ENCODE data around the gene PMIS2.
A peak's percentile ranks its signal among the peaks of the same experiment; 100 is the strongest.

The PMIS2 gene

GRCh38 chr19:35555301-35556005, 30.5 kb upstream of the PMIS2 start:
- H3K27ac ChIP-seq, result no peak overlapping the region
- H3K4me3 ChIP-seq, result no peak overlapping the region

DNA sequence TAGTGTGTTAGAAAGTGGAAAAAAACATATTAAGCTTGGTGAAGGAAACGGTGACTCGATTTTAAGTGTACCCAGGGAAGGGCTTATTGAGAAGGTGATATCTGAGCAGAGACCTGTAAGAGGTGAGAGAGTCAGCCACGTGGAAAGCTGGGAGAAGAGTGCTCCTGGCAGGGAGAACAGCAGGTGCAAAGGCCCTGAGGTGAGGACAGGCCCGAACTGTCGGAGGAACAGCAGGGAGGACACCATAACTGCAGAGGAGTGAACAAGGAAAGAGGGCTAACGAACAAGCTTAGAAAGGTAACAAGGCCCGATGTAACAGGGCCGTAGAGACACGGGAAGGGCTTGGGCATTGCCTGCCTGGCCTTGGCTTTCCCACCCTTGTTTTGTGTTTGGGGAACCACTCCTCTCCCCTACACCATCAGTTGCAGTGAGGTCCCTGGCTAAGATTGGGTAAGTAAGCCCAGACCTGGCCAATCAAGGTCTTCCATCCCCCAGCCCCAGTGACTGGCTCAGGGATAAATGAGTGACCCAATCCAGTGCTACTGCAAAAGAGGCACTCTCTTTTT, 29.9 kb upstream of the PMIS2 start:
- Histone ChIP-seq H3K27ac (no peak overlapping the region), H3K4me3 (no peak overlapping the region)

DNA sequence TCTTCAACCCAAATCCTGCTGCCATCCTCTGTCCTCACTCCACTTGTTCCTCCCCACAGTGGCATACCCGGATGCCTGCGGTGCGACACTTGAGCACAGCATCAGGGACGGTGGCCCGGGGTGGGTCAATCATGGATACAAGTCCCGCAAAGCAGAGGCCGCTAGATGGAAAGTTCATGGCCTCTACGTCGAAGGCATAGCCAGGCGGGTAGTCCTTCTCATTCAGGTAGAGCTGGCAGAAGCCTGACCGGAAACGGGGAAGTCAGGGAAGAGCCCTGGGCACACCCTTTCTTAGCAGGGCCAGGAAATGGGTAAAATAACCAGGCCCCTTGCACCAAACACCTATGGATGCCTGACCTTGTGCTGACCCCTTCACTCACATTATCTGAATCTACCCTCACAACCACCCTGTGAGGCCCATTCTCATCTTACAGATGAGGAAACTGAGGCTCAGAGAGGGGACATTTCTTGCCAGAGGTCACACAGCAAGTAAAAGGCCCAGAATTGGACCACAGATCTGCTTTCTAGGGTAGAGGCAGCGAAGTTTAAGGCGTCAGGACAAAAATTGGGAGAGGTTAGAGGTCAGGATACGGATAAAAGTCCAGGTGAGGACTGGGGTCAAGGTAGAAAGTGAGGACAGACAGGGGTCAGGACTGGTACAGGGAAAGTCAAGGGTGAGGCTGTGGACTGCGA, 29.0 kb upstream of the PMIS2 start:
- no peak overlapping the region for H3K4me3 ChIP-seq

DNA sequence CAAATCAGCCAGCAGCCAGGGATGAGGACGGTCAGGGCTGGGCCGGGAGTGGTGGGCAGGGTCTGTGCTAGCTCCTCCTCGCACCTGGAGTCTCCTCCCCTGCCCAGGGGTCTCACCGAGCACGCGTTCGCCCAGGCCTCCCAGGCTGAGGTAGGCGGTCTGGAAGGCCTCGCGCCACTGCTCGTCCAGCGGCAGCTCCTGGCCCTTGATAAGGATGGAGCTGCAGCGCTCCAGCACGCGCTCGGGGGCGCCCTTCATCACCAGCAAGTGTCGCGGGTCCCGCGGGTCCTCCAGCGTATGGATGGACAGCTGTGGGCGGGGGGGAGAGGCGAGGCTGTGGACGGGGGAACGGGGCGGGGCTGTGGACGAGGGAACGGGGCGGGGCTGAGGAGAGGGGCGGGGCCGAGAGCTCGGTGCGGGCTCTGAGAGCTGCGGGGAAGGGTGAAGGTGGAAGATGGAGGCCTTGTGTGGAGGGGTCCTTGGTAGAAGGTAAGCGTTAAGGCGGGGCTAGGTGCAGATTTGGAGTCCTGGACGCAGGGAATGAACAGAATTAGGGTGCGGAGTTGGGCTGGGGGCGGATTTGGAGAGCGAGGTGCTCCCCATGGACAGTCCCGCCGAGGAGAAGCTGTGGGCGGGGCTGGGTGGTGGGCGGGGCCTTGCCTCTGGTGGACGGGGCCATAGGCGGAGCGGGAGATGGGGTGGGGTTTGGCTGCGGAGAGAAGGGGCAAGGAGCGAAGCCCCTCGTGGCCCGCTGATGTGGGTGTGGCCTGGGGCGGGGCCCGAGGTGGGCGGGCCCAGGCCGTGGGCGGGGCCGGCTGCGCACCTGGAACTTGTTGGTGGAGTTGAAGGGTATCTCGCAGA, 28.2 kb upstream of the PMIS2 start:
- Histone ChIP-seq H3K4me3 (peak overlapping the region in 5 of 7 experiments; percentile 7 to 26 (median 8)), H3K27ac (no peak overlapping the region)

More for the DNA sequence above, 29.0 kb upstream of the PMIS2 start:
- no peak overlapping the region for H3K27ac ChIP-seq

DNA sequence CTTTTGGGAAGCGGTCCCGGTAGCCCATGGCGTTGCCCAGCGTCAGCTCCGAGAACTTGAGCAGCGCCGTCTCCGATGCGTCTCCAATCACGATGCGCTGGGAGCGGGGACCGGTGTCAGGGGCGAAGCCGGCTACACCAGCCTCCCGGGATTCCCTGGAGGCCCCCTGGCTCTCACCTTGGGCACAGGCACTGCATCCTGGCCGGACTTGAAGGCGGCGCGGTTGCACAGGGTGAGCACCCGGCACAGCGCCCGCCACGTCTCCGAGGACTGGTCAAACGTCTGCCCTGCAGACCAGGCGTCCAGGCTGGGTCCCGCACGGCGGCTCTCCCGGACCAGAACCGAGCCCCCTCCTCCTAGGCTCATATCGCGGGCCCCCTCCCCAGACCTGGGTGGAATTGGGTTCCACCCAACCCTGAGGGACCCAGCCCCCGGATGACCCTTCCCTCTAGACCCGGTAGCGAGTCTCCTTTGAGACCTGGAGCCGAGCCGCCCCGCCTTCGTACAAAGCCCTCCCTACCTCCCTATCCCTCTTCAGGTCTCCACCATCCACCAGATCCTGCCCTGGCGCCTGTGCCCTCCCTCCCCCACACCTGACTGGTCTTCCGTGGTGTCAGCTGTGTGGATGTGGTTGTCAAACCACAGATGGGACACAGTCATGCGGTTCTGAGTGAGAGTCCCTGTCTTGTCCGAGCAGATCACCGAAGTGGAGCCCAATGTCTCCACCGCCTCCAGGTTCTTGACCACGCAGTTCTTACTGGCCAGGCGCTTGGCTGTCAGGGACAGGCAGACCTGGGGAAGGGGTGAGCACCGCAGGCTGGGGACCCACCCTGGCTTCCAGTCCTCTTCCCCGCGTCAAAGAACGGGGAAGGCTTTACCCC, 27.3 kb upstream of the PMIS2 start:
- peak overlapping the region in 2 of 7 experiments; percentile 7 to 26 for H3K4me3 ChIP-seq
- no peak overlapping the region for H3K27ac ChIP-seq

DNA sequence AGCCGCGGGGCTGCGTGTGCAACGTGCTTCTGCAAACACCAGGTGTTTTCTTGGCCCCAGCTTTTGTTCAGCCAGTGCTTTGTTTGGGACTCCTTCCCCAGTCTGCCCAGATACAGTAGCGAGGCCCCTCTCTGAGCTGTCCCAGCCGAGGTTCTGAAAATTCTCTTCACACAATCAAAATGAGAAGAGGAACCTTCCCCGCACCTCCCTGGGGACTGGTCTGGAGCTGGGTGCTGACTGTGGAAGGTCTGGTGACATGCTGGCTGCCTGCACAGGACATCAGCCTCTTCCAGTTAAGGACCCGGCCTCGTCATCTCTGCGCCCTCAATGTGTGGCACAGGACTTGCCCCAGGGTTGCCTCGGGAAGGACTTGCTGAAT, 26.7 kb upstream of the PMIS2 start:
- Histone ChIP-seq H3K27ac (no peak overlapping the region), H3K4me3 (no peak overlapping the region)

- Histone ChIP-seq H3K27ac (no peak overlapping the region), H3K4me3 (no peak overlapping the region)
Observed at GRCh38 chr19:35559781-35560180, 26.2 kb upstream of the PMIS2 start.

GRCh38 chr19:35560271-35560670, 25.7 kb upstream of the PMIS2 start:
- H3K27ac ChIP-seq, result no peak overlapping the region
- no peak overlapping the region for H3K4me3 ChIP-seq

GRCh38 chr19:35560677-35561076, 25.3 kb upstream of the PMIS2 start:
- no peak overlapping the region for H3K4me3 ChIP-seq

GRCh38 chr19:35561436-35561835, 24.5 kb upstream of the PMIS2 start:
- Histone ChIP-seq H3K27ac (no peak overlapping the region), H3K4me3 (no peak overlapping the region)

More at GRCh38 chr19:35560677-35561076, 25.3 kb upstream of the PMIS2 start:
- no peak overlapping the region for H3K27ac ChIP-seq

DNA sequence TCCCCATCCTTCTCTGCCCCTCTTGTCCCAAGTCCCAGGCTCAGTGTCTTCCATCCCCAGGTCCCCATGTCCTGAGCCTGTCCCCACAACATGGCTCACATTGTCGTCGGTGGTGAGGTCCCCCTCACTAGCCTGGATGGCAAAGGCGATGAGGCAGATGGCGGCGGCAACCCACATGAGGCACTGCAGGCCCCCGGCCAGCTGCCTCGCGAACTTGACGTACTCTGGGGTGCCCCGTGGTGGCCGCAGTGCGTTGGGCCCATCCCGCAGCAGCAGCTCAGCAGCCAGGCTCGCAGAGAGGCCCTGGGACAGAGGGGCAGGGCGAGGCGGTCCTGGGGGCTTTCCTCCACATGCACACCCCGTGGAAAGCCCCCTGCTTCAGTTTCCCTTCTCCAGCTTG, 23.6 kb upstream of the PMIS2 start:
- Histone ChIP-seq H3K4me3 (no peak overlapping the region), H3K27ac (no peak overlapping the region)

DNA sequence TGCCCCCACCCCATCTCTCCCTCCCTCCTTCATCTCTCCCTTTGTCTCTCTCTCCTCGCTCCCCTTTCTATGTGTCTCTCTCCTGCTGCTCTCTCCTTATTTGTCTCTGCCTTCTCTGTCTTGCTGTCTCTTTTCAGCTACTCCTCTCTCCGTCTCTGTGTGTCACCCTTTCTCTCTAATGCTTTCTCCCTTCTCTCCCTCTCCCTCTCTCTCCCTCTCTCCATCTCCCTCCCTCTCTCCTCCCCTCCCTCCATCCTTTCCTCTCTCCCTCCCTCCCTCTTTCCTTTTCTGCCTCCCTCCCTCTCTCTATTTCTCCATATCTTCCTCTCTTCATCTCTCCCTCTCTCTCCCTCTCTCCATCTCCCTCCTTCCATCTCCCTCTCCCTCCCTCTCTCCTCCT, 23.2 kb upstream of the PMIS2 start:
- no peak overlapping the region for H3K27ac ChIP-seq
- H3K4me3 ChIP-seq, result no peak overlapping the region

DNA sequence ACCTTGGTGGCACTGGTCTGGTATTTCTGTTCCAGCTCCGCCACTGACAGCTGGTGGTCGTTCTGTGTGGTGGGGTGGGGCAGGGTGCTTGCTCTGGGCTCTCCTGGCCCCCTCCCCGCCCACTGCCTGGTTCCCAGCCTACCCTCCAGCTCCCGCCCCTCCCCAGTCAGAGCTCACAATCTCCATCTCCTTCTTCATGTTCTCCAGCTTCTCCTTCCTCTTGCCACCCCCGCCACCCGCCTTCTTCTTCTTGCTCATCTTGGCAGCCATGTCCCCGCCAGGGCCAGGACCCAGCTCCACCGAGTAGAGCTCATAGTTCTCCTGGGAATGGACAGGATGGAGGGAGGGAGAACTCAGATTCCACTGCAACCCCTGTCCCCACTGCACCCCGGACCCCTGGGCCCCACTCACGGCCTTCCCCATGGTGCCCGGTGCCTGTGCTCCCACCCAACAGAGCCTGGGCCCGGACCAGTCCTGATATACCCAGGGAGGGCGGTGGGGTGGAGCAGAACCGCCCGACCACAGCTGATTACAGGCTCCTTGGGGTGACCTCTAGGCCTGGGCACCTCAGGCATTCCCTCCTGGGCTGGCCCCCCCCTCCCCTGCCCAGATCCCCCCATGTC, 22.7 kb upstream of the PMIS2 start, which contains the start of gene ATP4A:
Gene ATP4A, minus strand, starts transcription at position 452 of the 623 bp plus-strand sequence. Its CDS starts 29 bp downstream, at position 423.
- H3K4me3 ChIP-seq, result no peak within 1 kb of the TSS
- H3K27ac ChIP-seq, result no peak within 1 kb of the TSS

- no peak overlapping the region for H3K4me3 ChIP-seq
- no peak overlapping the region for H3K27ac ChIP-seq
Observed at GRCh38 chr19:35565016-35565856, 20.7 kb upstream of the PMIS2 start.

DNA sequence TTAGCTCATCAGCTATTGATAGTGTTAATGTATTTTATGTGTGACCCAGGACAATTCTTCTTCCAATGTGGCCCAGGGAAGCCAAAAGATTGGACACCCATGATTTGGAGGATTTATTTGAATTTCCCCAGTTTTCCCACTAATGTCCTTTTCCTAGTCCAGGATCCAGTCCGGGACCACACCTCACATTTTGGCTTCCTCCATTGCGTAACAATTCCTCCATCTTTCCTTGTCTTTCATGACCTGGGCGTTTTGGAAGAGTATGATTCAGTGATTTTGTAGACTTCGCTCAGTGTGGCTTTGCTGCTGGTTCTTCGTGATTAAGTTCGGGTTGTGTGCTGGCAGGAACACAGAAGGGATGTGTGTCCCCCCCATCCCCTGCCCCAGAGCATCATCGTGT, 19.2 kb upstream of the PMIS2 start:
- Histone ChIP-seq H3K4me3 (no peak overlapping the region), H3K27ac (no peak overlapping the region)

- Histone ChIP-seq H3K27ac (no peak overlapping the region), H3K4me3 (no peak overlapping the region)
Observed at GRCh38 chr19:35569281-35569781, 16.6 kb upstream of the PMIS2 start.

DNA sequence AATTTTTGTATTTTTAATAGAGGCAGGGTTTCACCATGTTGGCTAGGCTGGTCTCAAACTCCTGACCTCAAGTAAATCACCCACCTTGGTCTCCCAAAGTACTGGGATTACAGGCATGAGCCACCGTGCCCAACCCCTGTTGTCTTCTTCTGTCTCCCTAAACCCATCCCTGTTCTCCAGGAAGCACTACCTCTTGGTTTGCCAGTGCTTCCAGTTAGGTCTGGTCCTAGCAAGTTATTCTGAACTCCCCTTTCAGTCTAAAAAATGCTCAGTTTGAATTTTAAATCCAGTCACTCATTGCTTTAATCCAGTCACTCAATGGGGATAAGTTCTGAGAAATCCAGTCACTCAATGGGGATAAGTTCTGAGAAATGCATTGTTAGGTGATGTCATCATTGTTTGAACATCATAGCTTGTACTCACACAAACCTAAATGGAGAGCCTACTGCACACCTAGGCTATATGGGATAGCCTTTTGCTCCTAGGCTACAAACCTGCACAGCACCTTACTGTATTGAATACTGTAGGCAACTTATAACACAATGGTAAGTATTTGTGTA, 14.5 kb upstream of the PMIS2 start:
- H3K27ac ChIP-seq, result no peak overlapping the region
- H3K4me3 ChIP-seq, result no peak overlapping the region
